Renal cortex interstitium (tissue), 11 donors: Measurements from ENCODE around the gene NELFB. TPM values are rescaled to one million over a fixed set of nuclear protein-coding genes. Genes with fewer than 3 reads are reported as not detected.

Experiments
- DNase-seq, 11 donors: peaks; one replicate each; pipeline ENCODE4 v3.0.0-alpha.2; 2013; ENCODE audit warnings: low read depth in 9 of 11, low spot score in 4 of 11; ENCODE audit errors: extremely low read depth in 1 of 11
- polyA plus RNA-seq, 3 donors: library from polyadenylated mRNA; unstranded; fragments of 120-200 nt; gene quantifications; one replicate each; pipeline ENCODE4 v1.2.1, GENCODE V29; 2013; ENCODE audit not compliant: insufficient read length in 3 of 3

NELFB gene
- polyA plus RNA-seq, 3 donors, result 49.8 to 62.2 (median 55.2) TPM

DNA sequence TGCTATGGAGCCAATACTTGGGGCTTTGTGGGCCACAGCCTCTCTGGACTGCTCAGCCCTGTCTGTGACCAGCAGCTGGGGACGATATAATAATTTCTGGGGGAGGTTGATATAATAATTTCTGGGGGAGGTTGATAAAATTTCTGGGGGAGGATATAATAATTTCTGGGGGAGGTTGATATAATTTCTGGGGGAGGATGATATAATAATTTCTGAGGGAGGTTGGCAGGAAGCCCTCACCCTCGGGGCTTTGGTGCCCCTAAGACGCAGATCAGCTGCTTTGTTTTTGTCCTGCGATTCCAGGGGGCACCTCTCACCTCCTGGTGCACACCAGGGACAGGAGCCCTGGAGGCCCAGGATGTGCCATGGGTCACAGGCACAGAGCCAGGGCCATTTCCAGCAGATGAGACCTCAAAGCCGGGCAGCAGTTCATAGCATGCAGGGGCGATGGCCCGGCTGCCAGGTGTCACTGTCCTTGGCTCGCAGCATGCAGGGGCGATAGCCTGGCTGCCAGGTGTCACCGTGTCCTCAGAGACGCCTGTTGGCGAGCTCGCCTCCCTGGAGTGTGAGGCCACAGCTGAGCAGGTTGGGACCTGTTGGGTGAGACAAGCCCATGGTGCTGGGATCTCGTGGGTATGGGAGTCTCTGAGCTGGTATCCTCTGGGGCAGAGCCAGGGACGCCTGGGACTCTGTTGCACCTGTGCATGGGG is 18.6 kb downstream of the NELFB start:
- no peak for DNase-seq

GRCh38 chr9:137275203-137275587 is 20.1 kb downstream of the NELFB start:
- DNase-seq, result no peak

DNA sequence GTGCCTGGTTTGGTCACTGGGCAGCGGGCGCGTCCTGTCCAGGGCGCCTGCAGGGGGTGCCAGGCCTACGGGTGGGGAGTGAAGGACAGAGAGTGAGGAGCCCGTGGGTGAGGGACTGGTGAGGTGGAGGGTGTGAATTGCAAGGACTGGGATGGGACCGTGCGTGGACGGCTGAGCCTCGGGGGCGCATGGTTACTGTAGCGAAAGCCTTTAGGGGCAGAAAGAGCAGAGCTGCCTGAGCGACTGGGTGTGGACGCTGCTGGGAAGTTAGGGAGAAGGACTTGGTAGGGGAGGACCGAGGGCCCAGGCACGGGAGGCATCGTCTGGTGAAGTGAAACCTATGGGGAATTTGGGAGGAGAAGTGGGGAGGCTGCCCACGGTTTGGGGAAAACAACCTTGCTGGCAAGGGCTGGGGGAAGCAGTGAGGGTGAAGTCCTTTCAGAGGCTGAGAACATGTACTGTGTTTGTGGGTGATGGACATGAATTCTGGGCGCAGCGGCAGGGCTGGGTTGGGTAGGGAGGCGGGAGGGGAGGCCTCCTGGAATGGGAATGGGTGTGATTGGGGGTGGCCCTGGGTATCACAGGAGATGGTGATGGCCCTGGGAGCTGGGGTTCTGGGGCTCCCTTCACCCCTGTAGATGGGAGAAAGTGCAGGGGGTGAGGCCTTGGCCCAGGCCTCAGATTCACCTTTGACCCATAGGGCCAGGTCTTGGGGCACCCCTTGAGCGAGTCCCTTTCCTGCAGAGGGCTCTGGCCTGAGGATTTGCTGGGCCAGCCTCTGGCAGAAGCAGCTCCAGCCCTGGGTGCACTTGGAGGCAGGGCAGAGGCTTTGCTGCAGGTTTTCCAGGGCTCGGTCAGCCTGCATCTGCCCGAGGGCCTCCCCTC is 20.7 kb downstream of the NELFB start:
- DNase-seq, result no peak

DNA sequence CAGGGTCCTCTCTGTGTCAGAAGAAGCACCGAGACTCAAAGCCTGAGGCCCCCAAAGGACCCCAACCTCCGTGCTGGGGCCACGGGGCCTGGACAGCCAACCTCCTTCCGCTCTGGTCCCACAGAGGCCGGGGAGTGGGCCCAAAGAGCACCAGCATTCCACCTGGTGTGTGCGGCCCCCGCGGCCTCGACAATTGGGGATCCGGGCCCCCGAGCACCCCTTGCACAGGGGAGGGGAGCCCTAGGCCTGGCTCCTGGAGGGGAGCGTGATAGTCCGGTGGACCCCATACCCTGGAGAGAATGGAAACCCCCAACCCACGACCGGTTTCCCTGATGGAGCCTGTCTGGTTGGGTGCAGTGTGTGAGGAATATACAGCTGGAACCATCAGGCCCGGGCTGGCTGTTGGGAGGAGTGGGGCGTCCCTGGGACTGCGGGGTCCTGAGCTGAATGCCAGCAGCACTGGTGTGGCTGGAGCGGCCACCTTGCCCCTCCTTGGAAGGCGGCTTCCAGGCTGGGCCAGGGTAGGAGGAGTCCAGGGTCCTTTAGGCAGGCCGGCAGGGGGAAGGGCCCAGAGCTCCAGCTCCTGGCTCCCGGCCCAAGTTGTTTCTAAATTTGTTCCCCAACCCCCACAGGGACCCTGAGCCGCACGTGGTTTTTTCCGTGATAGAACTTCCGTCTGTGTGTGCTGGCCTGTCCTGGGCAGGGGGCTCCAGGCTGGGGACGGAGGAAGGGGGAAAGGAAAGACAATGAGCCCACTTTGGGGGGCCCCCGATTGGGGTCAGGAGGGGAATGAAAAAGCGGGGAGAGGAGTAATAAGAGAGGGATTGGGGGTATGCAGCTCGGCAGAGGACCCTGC is 21.6 kb downstream of the NELFB start:
- peak in 2 of 11 donors; percentile 77 to 85 for DNase-seq

DNA sequence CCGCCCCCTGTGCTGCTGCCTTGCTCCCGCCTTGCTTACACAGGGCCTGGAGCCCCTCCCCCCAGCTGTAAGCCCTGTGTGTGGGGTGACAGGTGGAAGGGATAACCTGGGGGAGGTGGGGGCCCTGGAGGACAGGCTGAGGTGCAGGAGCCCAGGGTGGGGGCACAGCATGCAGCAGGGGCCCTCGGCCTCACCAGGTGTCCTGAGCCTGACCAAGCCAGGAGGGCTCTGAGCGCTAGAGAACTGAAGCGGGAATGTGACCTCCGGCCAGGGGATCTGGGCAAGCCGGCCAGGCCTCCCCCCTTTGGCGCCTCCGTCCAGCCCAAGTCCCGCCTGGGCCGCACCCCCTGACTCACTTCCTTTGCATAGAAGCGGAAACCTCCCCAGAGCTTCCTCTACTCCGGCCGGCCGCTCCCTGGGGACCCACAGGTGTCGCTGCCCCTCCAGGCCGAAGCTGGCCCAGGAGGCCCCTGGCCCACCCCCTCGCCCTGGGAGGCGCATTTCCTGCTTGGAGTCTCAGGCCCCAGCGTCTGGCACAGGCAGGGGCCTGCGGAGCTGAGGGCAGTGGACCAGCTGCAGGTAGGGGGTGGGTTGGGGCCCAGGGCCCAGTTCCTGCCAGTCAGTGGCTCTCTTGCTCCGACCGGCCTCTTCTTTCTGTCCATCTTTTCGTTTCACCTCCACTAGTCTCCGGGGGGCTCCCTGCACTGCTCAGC is 22.4 kb downstream of the NELFB start, which contains the start of gene TOR4A:
Gene TOR4A (plus strand): TSS at position 398 of the 713 bp plus-strand sequence. CDS start 964 bp downstream, outside the sequence.
- DNase-seq, result no peak

GRCh38 chr9:137278061-137278701 is 23.1 kb downstream of the NELFB start:
- no peak for DNase-seq

GRCh38 chr9:137278721-137279711 is 23.9 kb downstream of the NELFB start:
- no peak for DNase-seq

DNA sequence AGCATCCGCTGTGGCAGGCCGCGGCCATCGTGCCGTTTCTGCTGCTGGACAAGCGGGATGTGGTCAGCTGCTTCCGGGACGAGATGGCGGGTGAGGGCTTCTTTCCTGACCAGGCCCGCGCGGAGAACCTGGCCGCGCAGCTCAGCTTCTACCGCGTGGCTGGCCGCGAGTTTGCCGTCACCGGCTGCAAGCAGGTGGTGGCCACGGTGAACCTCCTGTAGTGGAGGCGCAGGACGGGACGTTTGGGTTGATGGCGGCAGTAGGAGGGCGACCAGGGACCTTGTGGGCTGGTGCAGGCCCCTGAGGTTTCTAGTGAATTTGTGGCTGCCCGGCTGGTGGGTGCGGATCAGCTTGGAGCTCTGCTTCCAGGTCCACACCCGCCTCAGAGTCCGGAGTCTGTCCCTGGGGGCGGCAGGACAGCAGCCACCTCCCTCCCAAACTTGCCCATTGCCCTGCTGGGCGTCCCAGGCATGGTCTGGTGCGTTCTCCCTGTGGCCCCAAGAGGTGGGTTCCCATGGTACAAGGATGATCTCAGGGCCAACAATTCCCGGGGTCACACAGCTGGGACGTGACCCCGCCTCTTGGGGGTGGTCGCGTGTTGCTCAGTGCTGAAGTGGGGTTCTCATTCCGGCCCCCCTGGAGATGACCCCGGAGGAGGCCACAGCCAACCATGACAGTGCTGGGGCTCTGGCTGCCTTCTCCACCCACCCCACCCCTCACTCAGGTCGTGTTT is 24.8 kb downstream of the NELFB start:
- no peak for DNase-seq

DNA sequence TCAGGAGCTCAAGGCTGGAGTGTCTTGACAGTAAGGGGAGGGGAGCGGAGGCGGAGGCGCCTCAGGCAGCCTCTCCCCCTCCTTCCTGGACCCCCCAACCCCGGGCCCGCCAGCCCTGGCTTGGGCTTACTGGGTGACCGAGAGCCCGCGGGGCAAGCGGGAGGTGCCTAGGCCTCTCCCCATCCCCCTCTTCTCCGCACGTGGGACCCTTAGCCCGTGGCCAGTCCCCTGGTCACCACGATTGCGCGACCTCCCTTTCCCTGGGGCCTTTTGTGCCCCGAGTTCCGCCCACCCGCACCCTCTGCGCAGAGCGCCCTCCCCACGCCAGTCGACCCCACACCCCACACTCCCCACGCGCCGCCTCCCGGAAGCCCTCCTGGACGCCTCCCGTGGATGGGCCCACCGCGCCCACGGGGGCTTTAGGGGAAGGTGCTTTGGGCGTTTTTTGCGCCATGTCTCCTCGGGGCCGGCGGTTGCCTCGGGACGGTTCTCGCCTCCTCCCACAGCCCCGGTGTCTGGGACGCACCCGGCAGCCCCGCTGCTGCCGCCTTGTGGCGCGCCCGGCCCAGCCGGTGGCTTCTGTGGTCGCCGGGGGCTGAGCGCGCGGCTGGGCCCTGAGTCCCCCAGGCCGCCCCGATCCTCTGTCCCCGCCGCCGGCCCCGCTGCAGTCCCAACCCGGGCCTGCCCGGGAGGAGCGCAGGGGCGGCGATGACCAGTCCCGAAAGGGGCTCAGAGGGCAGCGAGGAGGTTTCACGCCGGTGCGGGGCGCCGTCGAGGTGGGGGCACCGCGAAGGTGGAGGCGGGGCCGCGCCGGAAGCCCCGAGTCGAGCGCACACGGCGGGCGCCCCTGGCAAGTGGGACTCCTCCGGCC is 25.6 kb downstream of the NELFB start:
- no peak for DNase-seq

- DNase-seq, result no peak
These were observed 26.4 kb downstream of the NELFB start for GRCh38 chr9:137281345-137282116.

GRCh38 chr9:137286975-137287383 is 31.9 kb downstream of the NELFB start:
- no peak for DNase-seq

DNA sequence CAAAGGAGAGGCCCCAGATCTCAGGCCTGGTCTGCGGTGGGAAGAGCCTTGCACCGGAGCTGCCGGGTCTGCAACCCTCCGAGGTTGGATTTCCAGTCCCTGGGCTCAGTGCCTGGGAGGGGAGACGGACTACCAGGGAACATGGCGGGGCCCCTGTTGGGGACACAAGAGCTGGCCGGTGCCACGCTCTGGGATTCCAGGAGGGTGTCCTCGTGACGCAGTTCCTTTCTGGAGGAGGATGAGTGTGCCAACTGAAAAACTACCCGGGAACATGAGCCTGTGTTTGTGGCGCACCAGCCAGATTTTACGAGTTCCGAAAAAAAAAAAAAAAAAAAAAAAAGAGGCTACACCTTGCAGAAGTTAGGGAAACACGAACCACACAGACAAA is 38.0 kb downstream of the NELFB start:
- no peak for DNase-seq

- no peak for DNase-seq
These were observed 38.5 kb downstream of the NELFB start for GRCh38 chr9:137293482-137294090.

- DNase-seq, result no peak
These were observed 39.1 kb downstream of the NELFB start for GRCh38 chr9:137294091-137294680.
